C4-2B (cell line): Measurements from ENCODE around the gene CETN1.

Experiments
- H3K27ac ChIP-seq: fragments of 450-650 bp; 2 replicates; pipeline ENCODE4 v1.5.1; 2017
- CTCF ChIP-seq: fragments of 450-650 bp; conservative IDR thresholded peaks from 2 replicates; pipeline ENCODE4 v1.5.1; 2017; ENCODE audit warnings: mild to moderate bottlenecking
- ZFX ChIP-seq: fragments of 450-650 bp; IDR thresholded peaks from 2 replicates; pipeline ENCODE4 v1.6.1; 2017

The CETN1 gene

GRCh38 chr18:555705-556457 lies 24.3 kb upstream of the CETN1 start:
- no peak for TF ChIP-seq CTCF
- TF ChIP-seq ZFX: no peak
- no peak overlapping the region for H3K27ac ChIP-seq

GRCh38 chr18:564708-565561 lies 15.2 kb upstream of the CETN1 start:
- no peak for TF ChIP-seq CTCF
- TF ChIP-seq ZFX: no peak
- no peak overlapping the region for H3K27ac ChIP-seq

- H3K27ac ChIP-seq: no peak overlapping the region
- TF ChIP-seq CTCF (no peak), ZFX (no peak)
These were observed 14.6 kb upstream of the CETN1 start for GRCh38 chr18:565562-566061.

GRCh38 chr18:567122-567521 lies 13.1 kb upstream of the CETN1 start:
- no peak overlapping the region for H3K27ac ChIP-seq

GRCh38 chr18:568731-569130 lies 11.4 kb upstream of the CETN1 start:
- H3K27ac ChIP-seq: peak overlapping the region; percentile 80
- TF ChIP-seq ZFX (no peak), CTCF (no peak)

More at GRCh38 chr18:567122-567521, 13.1 kb upstream of the CETN1 start:
- TF ChIP-seq CTCF: no peak
- TF ChIP-seq ZFX: no peak

GRCh38 chr18:570256-570655 lies 9.9 kb upstream of the CETN1 start:
- peak overlapping the region; percentile 80 for H3K27ac ChIP-seq
- no peak for TF ChIP-seq CTCF
- TF ChIP-seq ZFX: no peak

GRCh38 chr18:570697-571096 lies 9.5 kb upstream of the CETN1 start:
- TF ChIP-seq CTCF (no peak), ZFX (no peak)
- H3K27ac ChIP-seq: no peak overlapping the region
